GM19239 (cell line): ENCODE data around the gene RNF145.

Source experiments
- DNase-seq: peaks from one replicate; pipeline ENCODE4 v3.0.0; 2011; ENCODE audit warnings: low spot score; ENCODE audit not compliant: insufficient read length
- FAIRE-seq: peaks from 2 replicates; lab custom pipeline; 2011; peaks lifted over from hg19 to GRCh38; lab: Jason Lieb, UNC

RNF145 gene

DNA sequence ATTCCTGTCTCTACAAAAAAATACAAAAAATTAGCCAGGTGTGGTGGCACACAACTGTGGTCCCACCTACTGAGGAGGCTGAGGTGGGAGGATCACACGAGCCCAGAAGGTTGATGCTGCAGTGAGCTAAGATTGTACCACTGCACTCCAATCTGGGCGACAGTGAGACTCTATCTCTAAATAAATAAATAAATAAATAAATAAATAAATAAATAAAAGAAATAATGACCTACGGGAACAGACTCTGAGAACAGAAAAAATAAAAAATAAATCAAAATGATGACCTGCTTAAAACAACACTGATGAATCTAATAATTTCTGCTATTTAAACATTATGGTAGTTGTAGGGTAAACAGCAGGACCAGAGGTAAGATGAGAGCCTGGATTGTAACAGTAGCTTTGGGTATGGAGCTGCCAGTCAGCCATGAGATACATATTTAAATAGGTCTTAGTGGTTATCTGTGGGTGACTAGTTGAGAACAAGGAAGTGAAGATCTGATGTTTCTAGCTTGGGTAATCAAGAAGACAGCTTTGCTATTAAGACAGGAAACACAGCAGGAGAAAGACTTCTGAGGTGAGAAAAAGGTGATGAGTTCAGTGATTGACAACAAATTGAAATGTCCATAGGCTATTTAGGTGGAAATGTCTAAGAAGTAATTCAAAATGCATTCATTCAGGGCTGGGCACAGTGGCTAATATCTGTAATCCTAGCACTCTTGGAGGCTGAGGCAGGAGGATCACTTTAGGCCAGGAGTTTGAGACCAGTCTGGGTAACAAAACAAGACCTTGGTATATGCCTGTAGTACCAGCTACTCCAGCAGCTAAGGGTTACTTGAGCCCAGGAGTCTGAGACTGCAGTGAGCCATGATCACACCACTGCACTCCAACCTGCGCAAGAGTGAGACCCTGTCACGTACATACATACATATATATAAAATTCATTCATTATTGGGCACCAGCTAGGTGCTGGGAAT lies 11.0 kb downstream of the RNF145 start:
- peak; percentile 76 for FAIRE-seq
- DNase-seq: peak; percentile 39

DNA sequence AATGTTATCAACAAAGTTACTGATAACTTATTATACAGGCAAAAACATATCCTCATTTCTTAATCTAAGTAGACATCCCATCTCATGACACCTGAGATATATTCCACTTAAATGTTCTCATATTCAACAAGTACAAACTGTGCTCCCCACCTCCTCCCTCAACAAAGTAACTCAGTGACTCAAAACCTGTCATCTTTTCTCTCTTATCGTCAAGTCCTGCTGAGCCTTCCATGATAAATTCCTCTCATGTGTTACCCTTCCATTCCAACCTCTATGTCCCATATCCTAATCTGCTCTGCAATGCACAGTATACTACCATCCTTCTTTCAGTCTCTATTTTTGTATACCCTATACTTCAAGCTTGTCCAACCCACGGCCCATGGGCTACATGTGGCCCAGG lies 13.6 kb downstream of the RNF145 start:
- no peak for FAIRE-seq
- no peak for DNase-seq

DNA sequence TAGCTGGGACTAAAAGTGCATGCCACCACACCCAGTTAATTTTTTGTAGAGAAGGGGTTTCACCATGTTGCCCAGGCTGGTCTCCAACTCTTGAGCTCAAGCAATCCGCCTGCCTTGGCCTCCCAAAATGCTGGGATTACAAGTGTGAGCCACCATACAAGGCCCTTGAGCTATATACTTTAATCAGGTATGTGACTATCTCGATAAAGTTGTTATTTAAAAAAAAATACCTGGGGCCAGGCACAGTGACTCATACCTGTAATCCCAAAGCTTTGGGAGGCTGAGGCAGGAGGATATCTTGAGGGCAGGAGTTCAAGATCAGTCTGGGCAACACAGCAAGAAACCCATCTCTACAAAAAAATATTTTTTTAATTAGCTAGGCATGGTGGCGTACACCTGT lies 19.2 kb downstream of the RNF145 start:
- FAIRE-seq: no peak
- DNase-seq: no peak

DNA sequence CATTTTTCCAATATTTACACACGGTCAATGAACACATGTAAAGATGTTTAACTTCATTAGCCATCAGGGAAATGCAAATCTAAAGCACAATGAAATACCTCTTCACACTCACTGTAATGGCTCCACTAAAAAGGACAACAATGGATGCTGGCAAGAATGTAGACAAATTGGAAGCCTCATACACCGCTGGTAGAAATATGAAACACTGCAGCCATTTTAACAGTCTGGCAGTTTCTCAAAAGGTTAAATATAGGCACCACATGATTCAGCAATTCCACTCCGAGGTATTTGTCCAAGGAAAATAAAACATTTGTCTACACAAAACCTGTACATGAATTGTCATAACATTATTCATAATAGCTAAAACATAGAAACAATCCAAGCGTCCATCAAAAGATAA lies 20.0 kb downstream of the RNF145 start:
- FAIRE-seq: peak; percentile 88
- no peak for DNase-seq

DNA sequence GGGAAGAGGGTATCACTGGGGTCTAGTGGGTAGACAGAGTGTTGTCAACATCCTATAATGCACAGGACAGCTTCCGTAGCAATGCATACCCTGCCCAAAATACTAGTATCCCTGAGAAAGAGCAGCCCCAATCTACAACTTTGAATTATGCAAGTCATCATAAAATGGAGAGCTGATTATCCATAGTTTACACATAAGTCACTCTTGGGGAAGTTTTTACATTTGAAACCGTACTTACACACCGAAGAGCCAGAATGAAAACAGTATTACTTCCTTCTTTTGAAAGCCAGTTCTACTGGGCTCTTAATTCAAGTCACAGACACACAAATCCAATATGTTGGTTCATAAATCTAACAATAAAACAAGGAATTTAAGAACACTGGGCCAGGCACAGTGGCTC lies 21.6 kb downstream of the RNF145 start:
- DNase-seq: no peak
- FAIRE-seq: no peak

- FAIRE-seq: no peak
- DNase-seq: no peak
Observed at GRCh38 chr5:159186319-159186718, 23.0 kb downstream of the RNF145 start.

DNA sequence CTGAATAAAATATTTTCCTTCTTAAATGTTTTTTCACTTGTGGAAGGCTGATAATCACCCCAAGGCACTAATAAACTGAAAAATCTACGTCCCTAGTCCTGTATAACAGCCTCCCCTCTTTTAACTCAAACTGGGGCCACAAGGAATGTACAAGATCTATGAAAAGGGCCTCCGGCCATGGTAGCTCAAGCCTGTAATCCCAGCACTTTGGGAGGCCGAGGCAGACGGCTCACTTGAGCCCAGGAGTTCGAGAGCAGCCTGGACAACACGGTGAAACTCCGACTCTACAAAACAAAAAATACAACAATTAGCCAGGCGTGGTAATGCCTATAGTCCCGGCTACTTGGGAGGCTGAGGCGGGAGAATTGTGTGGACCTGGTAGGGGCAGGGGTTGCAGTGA lies 23.6 kb downstream of the RNF145 start:
- DNase-seq (no peak), FAIRE-seq (no peak)

DNA sequence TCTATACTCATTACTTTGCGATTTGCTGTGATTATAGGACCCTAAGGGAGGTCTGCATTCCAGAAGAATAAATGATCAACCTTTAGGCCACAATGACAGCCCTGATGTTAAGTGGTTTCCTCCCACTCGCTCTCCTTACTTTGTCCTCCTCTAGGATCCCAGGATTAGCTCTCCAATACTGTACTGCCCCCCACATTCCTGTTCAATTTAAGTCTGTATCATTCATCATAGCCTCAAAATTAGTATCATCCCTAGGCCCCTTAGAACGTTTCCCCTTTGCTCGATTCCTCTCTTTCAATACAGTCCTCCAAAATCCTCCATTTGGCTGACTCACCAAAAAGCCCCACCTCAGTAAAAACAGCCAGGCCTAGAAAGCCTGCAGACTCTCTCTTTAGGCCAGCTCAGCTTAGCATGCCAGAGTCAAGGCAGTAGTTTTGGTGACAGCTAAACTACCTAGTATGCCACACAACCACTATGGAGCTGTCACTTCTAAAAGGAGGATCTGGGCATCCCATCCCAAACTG lies 24.4 kb downstream of the RNF145 start:
- DNase-seq: no peak
- peak; percentile 76 for FAIRE-seq

GRCh38 chr5:159184236-159184635 lies 25.1 kb downstream of the RNF145 start:
- FAIRE-seq: peak; percentile 51
- no peak for DNase-seq

DNA sequence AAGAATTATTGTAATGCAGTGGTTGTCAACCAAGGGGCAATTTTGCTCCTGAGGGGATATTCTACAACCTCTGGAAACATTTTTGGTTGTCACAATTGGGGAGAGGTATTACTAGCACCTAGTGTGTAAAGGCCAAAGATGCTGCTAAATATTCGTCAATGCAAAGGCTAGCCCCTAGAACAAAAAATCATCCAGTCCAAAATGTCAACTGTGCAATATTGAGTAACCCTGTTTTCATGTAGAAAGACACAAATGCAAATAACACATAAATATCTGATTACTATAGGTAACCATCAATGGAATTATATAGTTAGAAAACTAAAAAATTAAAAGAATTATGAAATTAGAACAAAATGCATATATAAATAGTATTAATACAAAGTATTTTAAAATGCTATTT lies 26.1 kb downstream of the RNF145 start:
- FAIRE-seq: peak; percentile 71
- no peak for DNase-seq

DNA sequence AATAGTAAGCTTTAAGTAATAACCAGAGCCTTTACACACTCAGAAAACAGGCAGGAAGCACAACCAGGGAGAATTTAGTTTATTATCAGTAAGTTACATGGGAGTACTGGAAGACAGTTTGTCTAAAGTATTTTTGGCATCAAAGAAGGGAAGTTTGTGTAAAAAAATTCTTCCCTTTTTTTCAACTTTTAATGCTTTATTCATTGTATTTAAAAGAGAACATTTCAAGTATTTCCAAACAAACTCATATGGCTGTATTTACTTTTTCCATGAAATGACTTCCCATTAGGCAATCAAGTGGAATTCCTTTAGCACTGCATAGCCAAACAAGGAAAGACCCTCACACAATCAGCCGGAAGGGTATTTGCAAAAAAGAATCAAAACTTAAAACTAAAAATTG lies 26.7 kb downstream of the RNF145 start:
- DNase-seq (no peak), FAIRE-seq (peak; percentile 49)

DNA sequence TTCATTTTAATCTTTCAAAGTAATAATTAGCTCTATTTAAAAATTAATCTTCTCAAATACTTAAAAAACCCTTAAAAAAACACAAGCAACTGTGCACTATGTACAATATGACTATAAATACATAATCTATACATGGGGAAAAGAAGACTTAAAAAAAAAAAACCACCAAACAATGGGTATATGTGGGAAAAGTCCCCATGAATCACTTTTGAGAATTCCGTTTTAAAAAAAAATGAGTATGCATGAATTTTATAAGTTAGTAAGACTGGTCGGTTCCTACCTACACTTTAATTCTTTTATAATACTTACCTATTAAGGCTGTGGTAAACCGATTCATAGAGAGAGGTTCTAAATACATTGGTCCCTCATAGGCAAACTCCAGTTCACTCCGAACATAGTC lies 27.7 kb downstream of the RNF145 start:
- FAIRE-seq (peak; percentile 23), DNase-seq (no peak)

- DNase-seq (peak; percentile 4), FAIRE-seq (peak; percentile 66)
Observed at GRCh38 chr5:159181152-159181551, 28.2 kb downstream of the RNF145 start.

GRCh38 chr5:159179529-159180305 lies 29.6 kb downstream of the RNF145 start:
- FAIRE-seq (no peak), DNase-seq (no peak)

DNA sequence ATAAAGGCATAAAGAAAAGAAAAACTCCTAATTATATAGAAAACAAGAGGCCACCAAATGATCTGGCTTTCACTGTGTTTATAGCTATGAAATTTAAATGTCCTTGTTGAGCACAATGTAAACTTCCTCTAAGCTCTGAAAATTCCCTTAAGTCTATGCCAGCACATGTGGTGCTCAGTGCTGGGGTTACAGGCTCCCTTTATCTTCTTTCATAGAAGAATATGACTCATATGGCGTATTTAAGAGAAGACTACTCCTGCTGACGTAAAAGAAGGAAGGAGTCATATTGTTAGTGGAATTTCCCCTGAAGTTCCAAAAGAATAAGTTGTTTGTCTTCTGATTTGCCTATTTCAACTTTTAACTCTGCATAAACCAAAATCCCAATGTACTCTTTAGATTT lies 30.4 kb downstream of the RNF145 start:
- FAIRE-seq (peak; percentile 70), DNase-seq (no peak)

DNA sequence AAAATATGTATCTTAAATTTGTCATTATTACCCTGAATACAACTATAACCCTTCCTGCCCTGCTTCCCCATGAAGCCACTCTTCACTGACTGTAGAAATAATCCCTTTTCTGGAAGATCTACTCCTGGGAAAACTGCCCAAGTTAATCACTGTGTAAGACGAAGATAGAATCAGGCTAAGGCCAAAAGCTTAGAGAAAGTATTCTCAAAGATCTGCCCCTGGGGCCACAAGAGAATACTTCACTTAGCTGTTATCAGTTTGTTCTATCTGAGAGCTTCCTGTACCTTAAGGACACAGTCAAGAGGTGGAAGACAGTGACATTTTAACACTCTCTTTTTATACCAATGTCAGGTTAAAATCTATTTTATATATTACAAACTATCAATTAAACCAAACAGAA lies 33.8 kb downstream of the RNF145 start:
- FAIRE-seq (no peak), DNase-seq (no peak)

- DNase-seq (no peak), FAIRE-seq (no peak)
Observed at GRCh38 chr5:159174511-159175168, 34.7 kb downstream of the RNF145 start.

GRCh38 chr5:159171274-159171673 lies 38.1 kb downstream of the RNF145 start:
- FAIRE-seq (no peak), DNase-seq (no peak)

DNA sequence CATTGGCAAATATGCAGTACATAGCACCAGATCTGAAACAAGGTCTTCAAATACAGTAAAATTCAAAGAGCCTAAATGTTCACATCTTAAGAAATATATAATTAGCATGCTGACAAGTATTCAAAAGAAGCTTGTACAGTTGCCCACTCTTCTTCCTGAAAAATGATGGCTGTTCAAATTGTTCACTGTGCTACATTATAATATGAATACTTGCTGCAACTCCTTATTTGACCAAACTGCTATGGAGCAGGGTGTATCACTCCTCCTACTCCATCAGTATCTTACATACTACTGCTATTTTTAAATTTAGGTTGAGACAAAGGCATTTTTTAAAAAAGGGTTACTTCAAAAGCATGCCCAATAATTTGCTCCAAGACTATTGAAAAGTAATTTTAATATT lies 39.3 kb downstream of the RNF145 start:
- no peak for DNase-seq
- FAIRE-seq: no peak

- DNase-seq (no peak), FAIRE-seq (no peak)
Observed at GRCh38 chr5:159166416-159166815, 42.9 kb downstream of the RNF145 start.

- no peak for DNase-seq
- no peak for FAIRE-seq
Observed at GRCh38 chr5:159163701-159164046, 45.7 kb downstream of the RNF145 start.
